AG08395 (cell line): Measurements from ENCODE around the gene KCNC4.

ENCODE experiments used
- DNase-seq: peaks from one replicate; pipeline ENCODE4 v3.0.0; 2012; ENCODE audit warnings: mixed read lengths, low spot score

KCNC4 gene

GRCh38 chr1:110209715-110210603 is at the start of gene KCNC4:
Gene KCNC4 (plus strand): TSS chr1:110210314. CDS start chr1:110211500, 1,186 bp downstream.
- peak; percentile 93 for DNase-seq

DNA sequence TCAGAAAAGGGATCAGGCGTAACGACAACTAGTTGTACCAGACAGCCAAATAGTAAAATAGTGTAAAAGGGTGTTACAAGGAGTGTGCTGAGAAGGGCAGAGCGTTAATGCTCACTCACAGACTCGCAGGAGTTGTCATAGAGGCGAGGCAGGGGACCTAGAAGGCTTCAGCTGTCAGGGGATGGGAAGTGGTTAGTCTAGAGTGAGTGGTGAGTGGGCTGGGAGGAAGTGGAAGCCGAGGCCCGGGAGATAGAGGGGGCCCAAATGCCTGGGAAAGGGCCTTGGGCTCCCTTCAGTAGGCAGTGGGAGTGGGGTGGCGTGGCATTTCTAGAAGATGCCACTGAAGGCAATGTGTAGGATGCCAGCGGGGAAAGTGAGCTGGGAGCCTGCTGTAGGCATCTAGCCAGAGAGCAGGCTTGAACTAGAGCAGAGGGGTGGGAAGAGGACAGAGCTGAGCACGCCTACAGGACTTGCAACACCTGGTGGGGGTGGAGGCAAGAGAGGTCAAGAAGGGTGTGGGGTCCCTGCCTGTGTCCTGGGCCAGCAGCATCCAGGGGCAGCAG is 49.5 kb upstream of the KCNC4 start:
- DNase-seq = no peak

DNA sequence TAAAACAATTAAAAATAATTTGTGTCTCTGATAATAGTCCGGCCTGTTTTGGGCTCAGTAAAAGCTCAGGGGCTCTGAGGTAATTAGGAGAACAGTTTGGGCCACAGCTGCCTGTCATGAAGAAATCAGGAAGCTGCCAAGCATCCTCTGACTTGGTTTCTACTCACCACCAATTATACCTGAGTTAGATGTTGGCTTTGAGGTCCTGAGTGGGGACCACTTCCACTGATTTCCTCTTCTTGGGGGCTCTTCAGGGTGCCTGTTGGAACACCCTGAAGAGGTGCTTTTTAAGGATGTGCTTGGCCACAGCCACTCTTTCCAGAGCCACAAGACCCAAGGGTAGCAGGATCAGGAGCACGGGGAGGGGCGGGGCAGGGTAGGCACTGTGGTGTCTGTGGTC is 48.9 kb upstream of the KCNC4 start:
- no peak for DNase-seq

DNA sequence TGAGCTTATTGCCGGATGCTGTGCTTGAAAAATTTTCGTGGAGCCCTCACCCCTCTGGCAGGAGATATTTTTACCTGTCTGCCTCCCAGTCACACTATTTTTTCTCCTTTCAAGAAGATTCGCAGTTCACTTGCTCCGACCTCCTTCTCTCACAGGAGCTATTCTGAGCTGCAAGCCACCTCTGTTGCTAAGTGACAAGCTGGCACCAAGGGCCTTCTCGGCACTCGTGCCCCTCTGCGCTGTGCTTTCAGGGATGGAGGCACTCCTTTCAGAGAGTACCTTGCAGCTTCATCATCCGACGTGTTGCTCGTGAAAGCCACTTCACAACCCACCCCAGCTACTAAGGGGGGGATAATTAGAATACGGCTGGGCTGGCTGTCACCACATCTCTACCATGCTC is 48.3 kb upstream of the KCNC4 start:
- DNase-seq = no peak

DNA sequence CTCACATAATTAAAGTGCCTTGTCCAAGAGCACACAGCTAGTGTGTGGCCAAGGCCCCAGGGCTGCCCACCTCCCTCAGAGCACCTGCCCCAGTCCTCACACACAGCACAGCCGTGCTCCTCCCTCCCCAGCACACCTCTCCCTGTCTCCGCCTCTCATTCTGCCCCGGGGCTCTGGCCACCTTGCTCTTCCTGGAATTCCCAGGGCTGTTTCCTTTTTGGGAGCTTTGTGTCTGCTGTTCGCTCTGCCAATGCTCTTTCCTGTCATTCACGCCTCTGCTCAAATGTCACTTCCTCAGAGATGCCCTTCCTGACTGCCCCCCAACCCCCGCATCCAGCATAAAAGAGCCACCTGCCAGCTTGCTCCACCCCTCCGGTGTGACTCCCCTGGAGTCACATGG is 46.5 kb upstream of the KCNC4 start:
- DNase-seq = no peak

DNA sequence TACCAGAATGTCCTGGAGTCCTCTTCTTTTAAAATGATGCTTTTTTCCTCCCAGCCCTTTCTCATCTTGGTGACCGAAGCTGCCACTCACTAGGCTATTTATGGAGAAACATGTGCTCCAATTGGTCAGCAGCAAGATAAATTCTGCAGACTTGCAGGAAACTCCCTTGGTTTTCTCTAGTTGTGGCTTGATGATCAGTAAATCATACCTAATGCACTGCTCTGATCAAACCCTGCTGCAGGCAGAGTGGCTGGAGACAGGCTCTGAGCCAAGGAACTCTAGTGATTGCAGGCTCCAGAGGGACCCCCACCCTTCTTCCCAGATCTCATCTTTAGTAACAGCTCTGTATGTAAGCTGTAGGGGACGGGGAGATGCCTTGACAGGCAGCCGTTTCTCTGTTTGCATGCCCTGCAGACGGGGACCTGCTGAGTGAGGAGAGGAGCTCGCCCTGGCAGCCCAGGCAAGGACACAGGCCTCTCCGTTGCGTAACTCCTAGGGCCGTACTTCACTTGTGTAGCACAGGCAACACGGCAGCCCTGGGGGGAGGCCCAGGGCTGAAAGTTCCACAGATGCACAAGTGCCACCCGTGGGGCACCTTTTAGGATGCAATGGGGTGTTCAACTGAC is 45.3 kb upstream of the KCNC4 start:
- DNase-seq = no peak

GRCh38 chr1:110165761-110166231 is 44.3 kb upstream of the KCNC4 start:
- no peak for DNase-seq

DNA sequence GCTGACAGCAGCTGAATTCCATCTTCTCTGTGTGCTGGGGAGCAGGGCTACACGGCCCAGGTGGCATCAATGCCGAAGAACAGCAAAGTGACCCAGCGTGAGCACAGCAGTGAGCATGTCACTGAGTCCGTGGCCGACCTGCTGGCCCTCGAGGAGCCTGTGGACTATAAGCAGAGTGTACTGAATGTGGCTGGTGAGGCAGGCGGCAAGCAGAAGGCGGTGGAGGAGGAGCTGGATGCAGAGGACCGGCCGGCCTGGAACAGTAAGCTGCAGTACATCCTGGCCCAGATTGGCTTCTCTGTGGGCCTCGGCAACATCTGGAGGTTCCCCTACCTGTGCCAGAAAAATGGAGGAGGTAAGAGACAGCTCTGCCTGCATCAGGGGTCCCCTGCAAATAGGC is 43.3 kb upstream of the KCNC4 start:
- DNase-seq = no peak

DNA sequence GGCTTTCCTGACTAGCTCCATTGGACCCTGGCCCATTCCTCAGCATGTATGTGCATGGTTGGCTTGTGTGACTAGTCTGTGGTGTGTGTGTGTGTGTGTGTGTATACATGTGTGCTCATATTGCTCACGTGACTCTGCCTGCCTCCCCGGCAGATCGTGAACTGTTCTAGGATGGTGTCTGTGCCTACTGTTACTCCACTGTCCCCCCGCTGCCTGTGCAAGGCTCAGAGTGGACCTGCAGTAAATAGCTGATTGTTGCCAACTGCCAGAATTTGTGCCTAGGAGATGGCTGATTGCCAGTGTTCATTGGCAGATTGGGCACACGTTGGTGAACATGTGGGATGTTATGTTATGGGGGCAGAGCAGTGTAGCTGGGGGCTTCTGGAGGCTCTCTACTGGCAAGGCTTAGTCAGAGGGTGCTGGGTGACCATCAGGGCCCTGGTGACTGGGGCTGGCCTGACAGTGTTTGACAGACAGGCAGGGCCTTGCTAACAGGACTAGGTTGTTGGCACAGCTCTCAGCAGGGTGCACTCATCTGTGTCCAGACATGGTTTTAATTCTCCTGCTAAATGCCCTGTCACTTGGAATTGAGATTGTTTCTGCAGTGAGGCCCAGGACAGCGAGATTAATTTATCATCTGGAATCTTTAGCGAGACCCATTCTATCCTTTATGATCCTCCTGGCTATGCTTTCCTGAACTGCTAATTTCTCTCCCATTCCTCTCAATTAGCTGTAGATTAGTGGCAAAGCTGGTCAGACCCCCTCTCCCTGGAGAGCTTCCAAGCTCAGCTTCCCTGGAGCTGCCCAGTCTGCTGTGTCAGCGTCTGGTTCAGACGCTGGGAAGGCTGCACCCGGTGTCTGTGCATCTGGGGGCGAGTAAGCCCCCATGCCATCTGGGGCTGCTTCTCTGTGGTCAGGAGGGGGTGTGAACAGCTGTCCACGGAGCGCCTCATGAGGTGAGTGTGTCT is 39.1 kb upstream of the KCNC4 start:
- DNase-seq = no peak

DNA sequence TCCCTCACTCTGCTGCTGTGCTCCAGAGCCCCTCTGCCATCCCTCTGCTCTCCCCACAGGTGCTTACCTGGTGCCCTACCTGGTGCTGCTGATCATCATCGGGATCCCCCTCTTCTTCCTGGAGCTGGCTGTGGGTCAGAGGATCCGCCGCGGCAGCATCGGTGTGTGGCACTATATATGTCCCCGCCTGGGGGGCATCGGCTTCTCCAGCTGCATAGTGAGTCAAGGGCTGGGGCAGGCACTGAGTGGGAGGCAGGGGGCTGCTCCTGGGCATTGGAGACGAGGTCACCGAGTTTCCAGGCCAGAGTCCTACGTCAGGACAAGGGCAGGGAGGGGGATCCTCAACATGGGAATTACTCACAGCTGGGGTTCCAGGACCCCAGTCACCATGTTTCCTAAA is 38.1 kb upstream of the KCNC4 start:
- DNase-seq = no peak

DNA sequence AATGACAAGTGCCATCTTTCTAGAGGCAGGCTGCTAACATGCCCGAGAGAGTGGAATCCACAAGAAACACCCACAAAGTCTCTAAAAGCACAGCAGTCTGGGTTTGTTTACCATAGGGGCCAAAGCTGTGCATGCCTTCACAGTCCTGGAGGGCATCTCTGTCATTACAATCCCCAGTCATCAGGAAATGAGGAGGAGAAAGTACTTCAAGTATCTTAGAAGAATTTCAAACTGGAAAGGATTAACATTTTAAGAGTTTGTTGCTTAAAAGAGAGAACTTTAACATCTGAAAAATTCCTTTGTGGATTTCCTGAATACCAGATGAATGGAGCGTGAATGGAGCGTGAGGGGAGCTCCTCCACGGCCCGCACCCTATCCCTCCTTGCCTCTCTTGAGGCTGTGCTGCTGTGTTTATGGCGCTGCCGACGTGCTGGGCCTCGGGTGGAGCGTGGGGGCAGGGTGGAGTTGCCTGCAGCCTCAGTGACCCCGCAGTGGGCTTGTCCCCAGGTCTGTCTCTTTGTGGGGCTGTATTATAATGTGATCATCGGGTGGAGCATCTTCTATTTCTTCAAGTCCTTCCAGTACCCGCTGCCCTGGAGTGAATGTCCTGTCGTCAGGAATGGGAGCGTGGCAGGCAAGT is 36.5 kb upstream of the KCNC4 start:
- DNase-seq = peak; percentile 38

DNA sequence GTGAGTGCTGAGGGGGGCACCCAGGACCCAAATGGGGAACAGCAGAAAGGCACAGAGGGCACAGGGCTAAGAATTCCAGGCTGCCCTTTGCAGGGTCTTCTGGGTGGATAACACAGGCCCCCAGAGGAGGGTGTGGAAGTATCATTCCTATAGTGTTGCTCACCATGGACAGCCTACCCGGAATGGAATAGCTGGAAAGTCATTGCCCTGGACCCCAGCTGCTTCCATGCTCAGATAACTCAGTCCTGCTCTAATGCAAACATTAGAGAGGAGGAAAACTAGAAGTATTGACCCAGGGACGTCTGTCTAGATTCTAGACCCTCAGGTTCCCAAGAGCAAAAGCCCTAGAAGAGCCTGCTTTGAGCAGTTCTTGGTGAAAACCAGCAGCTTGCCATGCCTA is 35.2 kb upstream of the KCNC4 start:
- no peak for DNase-seq

DNA sequence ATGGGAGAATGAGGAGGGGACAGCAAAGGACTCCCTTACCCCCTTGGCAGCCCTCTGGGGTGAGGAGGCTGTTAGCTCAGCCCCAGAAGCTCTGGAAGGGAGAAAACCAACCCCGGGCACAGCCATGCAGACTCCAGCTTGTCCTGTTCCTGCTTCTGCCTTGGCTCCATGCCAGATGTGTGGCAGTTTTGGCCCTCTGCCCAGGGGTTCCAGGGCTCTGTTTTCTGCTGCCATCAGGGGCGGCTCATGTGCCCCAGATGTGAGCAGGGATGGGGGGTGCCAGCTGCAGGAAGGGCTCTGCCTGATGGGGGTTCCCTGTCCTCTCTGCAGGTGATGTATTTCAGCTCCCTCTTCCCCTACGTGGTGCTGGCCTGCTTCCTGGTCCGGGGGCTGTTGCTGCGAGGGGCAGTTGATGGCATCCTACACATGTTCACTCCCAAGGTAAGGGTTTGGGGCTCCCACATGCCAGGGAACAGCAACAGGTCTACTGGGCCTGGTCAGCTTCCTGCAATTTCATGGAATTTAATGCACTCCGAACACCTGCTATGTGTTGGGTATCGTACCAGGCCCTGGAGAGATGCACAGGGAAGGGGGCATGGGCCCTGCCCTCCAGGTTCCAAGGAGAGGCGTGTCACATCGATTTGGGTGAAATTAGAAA is 33.7 kb upstream of the KCNC4 start:
- DNase-seq = no peak

DNA sequence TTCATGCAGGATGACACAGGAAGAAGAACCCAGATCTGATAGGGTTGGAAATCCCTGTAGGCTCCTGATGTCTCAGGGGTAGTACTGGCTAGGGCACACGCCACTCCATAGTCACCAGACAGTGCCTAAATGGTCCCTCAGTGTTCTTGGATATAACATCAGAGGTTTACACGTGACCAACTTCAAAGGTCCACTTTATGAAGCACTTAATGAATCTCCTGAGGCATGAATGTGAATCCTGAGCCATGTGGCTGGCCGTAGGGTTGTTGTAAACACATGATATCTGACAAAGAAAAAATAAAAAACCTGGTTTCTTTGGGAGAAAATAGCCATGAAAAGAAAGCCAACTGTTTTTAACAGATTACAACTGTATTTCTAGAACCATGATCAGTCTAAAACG is 32.3 kb upstream of the KCNC4 start:
- DNase-seq = no peak

DNA sequence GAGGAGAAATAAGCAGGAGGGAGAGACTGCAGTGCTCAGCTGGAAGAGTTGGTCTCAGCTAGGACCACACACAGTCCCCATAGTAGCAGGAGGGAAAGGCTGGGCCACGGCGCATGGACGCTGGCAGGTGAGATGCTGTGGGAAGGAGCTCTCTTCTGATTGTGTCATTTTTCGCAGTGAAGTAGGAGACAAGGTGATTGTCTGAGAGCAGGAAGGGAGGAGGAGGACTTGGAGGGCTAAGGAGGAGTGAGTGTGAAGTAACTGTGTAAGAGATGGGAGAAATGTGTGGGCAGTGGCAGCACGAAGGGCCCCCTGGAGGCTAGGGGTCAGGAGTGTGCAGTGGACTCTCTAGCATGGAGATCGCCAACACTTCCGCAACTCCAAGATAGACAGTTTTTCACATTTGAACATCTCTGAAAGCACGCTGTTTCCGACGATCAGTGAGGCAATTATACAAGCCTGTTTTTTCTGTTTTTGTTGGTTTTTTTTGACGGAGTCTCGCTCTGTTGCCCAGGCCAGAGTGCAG is 26.4 kb upstream of the KCNC4 start:
- no peak for DNase-seq

DNA sequence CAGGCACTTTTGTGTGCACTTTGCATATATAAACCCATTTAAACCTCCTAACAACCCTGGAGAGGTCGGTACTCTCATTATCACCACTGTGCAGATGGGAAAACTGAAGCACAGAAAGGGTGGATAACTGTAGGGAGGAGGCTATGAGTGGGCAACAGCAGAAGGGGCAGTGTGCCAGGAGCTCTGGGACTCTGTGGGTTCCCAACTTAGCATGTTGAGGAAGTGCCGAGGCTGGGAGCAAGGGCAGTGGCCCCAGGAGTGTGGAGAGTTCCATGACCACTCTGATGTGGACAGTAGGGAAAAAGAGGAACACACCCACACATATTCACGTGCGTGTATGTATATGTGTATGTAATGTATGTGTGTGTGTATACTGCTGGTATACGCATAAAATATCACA is 25.7 kb upstream of the KCNC4 start:
- DNase-seq = no peak

DNA sequence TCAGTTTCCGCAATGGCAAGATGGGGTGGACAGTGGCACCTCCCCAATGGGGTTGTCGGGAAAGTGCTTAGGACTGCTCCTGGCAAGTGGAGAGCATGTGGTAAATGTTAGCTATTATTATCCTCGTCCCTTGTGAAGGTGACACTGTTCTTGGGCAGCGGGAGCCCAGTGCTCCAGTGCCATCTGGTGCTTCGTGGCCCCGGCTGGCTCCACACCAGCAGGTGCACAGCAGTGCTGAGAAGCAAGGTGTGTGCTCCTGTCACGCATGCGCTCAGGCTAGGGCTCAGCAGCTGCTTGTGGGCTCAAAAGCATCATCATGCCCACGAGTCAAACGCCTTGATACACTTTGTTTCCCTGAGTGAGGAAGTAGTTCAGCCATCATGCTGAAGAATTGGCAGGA is 24.9 kb upstream of the KCNC4 start:
- DNase-seq = no peak

GRCh38 chr1:110186558-110186957 is 23.6 kb upstream of the KCNC4 start:
- DNase-seq = no peak

GRCh38 chr1:110187139-110187890 is 22.8 kb upstream of the KCNC4 start:
- peak; percentile 65 for DNase-seq

- DNase-seq = peak; percentile 65
Observed at GRCh38 chr1:110188035-110188618, 22.0 kb upstream of the KCNC4 start.
